ENCODE results near the gene ENDOU. TPM values are rescaled to one million over a fixed set of nuclear protein-coding genes. Genes with fewer than 3 reads are reported as not detected.

ENDOU gene
- total RNA-seq, 1 experiment from 2014 or later, result not detected

DNA sequence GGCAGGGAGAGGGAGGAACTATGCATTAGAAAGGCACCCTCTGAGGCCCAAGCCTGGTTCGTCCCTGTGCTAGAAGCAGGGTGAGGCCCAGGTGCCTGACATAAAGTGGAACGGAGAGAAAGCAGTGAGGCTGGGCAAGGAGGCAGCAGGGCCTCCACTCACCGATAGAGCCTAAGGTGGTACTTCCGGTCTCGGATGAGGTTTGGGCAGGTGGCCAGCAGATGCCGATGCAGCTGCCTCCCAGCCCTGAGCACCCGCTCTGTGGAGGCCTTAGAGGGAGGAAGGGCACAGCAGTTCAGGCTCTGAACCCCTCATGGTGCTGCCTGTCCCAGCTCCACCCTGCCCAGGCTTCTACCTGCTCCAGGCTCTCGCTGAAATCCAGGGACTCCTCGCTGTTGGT, 26.3 kb upstream of the ENDOU start:
- ATAC-seq (no peak), DNase-seq (ENCODE audit: low read depth, low spot score) (no peak)
- intact Hi-C loops (cut with micrococcal nuclease; ENCODE audit: unreplicated experiment) (no loop called here), in situ Hi-C loops (cut with HindIII; ENCODE audit: low pct_unique_long_range_greater_than_20kb, low sequenced_read_pairs) (no loop called here)
- H3K27me3 ChIP-seq (ENCODE audit: control insufficient read depth, insufficient read depth, low read length), result no peaks in the 10 kb centered on the region
- CTCF ChIA-PET, result no interaction called here
- POLR2A ChIA-PET, result interaction anchor here (0.8 kb wide), 1 partner anchor 453 kb away, joined by 3 read pairs; no protein-coding TSS in a partner anchor
- no peaks in the 10 kb centered on the region for H3K36me3 ChIP-seq (ENCODE audit: control insufficient read depth, insufficient read depth, low read length)
- no peak overlapping the region for H3K4me3 ChIP-seq (ENCODE audit: low read depth in 2 of 2, low read length in 2 of 2)
- H3K9me3 ChIP-seq (ENCODE audit: control insufficient read depth, insufficient read depth, low read depth, low read length), result no peaks in the 10 kb centered on the region
- H3K4me1 ChIP-seq (ENCODE audit: control insufficient read depth, insufficient read depth, low read length), result peaks cover 15% of the 10 kb centered on the region
- H3K27ac ChIP-seq (ENCODE audit: low read length), result no peak overlapping the region
- no peak for TF ChIP-seq TCF7L2 (IDR thresholded peaks at IDR 0.05; ENCODE audit: low read depth, low read length)
- no TSS peak for BruUV-seq (replicated peaks)

DNA sequence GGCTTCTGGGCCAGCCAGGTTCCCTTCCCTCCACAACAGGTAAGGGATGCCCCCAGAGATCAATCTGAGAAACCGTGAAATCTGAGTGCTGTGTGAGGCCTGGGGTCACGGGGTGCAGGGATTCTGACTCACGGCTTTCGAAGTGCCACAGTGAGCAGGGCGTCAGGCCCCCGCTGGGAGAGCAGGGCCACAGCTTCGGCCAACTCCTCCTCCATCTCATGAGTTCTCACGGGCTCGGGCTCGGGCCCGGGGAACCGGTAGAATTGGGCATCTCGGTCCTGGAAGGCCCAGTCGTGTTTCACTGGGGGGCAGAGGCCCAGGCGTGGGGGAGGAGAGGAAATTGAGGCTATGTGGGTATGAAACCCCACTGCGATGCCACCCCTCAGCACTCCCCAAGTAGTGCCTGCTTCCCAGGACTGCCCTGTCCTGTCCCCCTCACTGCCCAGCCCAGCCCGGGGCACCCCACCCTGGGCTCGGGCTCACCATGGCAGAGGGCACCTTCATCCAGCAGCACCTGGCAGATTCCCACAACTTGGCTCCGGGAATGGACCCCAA, 25.7 kb upstream of the ENDOU start:
- BruUV-seq (replicated peaks), result no TSS peak
- no peak overlapping the region for H3K4me3 ChIP-seq (ENCODE audit: low read depth in 2 of 2, low read length in 2 of 2)
- ATAC-seq (no peak), DNase-seq (ENCODE audit: low read depth, low spot score) (no peak)
- TF ChIP-seq POLR2AphosphoS5 (IDR thresholded peaks at IDR 0.05; ENCODE audit: low read depth, low read length) (no peak), SIN3A (IDR thresholded peaks at IDR 0.05; ENCODE audit: borderline replicate concordance, insufficient read depth, low read depth, low read length) (no peak), TCF7L2 (IDR thresholded peaks at IDR 0.05; ENCODE audit: low read depth, low read length) (no peak)
- CTCF ChIA-PET, result no interaction called here
- no peaks in the 10 kb centered on the region for H3K27me3 ChIP-seq (ENCODE audit: control insufficient read depth, insufficient read depth, low read length)
- no peaks in the 10 kb centered on the region for H3K36me3 ChIP-seq (ENCODE audit: control insufficient read depth, insufficient read depth, low read length)
- POLR2A ChIA-PET, result interaction anchor here (0.8 kb wide), 1 partner anchor 454 kb away, joined by 3 read pairs; no protein-coding TSS in a partner anchor
- intact Hi-C loops (cut with micrococcal nuclease; ENCODE audit: unreplicated experiment), result no loop called here
- H3K4me1 ChIP-seq (ENCODE audit: control insufficient read depth, insufficient read depth, low read length), result peaks cover 15% of the 10 kb centered on the region
- in situ Hi-C loops (cut with HindIII; ENCODE audit: low pct_unique_long_range_greater_than_20kb, low sequenced_read_pairs), result no loop called here
- no peak overlapping the region for H3K27ac ChIP-seq (ENCODE audit: low read length)
- H3K9me3 ChIP-seq (ENCODE audit: control insufficient read depth, insufficient read depth, low read depth, low read length), result no peaks in the 10 kb centered on the region

DNA sequence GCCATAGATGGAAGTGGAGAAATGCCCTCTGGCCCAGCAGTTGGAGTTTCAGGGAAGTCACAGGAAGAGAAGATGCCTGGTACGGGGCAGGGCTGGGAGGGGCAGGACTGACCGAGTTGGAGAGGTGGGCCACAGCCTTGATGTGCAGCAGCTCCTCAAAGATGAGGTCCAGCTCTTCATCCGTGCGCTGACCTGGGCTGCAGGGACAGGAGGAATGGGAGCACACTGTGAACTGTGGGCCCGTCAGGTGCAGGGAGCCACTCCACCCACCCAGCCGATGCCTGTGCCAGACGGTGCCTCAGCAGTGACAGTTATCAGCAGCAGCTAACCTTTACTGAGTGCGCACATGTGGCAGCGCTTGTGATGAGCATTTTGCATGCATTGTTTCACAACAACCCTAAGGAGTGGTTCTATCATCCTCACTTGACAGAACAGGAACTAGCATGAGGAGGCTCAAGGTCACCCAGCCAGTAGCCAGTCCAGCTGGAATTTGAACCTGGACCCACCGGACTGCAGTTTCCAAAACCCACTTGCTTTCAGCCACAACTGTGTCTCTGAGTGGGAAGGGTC, 25.0 kb upstream of the ENDOU start:
- POLR2A ChIA-PET, result no interaction called here
- Histone ChIP-seq H3K4me3 (ENCODE audit: low read depth in 2 of 2, low read length in 2 of 2) (no peak overlapping the region), H3K9me3 (ENCODE audit: control insufficient read depth, insufficient read depth, low read depth, low read length) (no peaks in the 10 kb centered on the region), H3K27ac (ENCODE audit: low read length) (no peak overlapping the region), H3K27me3 (ENCODE audit: control insufficient read depth, insufficient read depth, low read length) (no peaks in the 10 kb centered on the region), H3K4me1 (ENCODE audit: control insufficient read depth, insufficient read depth, low read length) (peaks cover 13% of the 10 kb centered on the region), H3K36me3 (ENCODE audit: control insufficient read depth, insufficient read depth, low read length) (no peaks in the 10 kb centered on the region)
- DNase-seq (ENCODE audit: low read depth, low spot score), result no peak
- BruUV-seq (replicated peaks), result no TSS peak
- in situ Hi-C loops (cut with HindIII; ENCODE audit: low pct_unique_long_range_greater_than_20kb, low sequenced_read_pairs) (no loop called here), intact Hi-C loops (cut with micrococcal nuclease; ENCODE audit: unreplicated experiment) (no loop called here)
- TF ChIP-seq SIN3A (IDR thresholded peaks at IDR 0.05; ENCODE audit: borderline replicate concordance, insufficient read depth, low read depth, low read length) (no peak), TCF7L2 (IDR thresholded peaks at IDR 0.05; ENCODE audit: low read depth, low read length) (no peak), POLR2AphosphoS5 (IDR thresholded peaks at IDR 0.05; ENCODE audit: low read depth, low read length) (no peak)
- TF ChIP-seq, protein P1, sequence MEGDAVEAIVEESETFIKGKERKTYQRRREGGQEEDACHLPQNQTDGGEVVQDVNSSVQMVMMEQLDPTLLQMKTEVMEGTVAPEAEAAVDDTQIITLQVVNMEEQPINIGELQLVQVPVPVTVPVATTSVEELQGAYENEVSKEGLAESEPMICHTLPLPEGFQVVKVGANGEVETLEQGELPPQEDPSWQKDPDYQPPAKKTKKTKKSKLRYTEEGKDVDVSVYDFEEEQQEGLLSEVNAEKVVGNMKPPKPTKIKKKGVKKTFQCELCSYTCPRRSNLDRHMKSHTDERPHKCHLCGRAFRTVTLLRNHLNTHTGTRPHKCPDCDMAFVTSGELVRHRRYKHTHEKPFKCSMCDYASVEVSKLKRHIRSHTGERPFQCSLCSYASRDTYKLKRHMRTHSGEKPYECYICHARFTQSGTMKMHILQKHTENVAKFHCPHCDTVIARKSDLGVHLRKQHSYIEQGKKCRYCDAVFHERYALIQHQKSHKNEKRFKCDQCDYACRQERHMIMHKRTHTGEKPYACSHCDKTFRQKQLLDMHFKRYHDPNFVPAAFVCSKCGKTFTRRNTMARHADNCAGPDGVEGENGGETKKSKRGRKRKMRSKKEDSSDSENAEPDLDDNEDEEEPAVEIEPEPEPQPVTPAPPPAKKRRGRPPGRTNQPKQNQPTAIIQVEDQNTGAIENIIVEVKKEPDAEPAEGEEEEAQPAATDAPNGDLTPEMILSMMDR (IDR thresholded peaks at IDR 0.05), result no peak
- TF ChIP-seq, protein P2, sequence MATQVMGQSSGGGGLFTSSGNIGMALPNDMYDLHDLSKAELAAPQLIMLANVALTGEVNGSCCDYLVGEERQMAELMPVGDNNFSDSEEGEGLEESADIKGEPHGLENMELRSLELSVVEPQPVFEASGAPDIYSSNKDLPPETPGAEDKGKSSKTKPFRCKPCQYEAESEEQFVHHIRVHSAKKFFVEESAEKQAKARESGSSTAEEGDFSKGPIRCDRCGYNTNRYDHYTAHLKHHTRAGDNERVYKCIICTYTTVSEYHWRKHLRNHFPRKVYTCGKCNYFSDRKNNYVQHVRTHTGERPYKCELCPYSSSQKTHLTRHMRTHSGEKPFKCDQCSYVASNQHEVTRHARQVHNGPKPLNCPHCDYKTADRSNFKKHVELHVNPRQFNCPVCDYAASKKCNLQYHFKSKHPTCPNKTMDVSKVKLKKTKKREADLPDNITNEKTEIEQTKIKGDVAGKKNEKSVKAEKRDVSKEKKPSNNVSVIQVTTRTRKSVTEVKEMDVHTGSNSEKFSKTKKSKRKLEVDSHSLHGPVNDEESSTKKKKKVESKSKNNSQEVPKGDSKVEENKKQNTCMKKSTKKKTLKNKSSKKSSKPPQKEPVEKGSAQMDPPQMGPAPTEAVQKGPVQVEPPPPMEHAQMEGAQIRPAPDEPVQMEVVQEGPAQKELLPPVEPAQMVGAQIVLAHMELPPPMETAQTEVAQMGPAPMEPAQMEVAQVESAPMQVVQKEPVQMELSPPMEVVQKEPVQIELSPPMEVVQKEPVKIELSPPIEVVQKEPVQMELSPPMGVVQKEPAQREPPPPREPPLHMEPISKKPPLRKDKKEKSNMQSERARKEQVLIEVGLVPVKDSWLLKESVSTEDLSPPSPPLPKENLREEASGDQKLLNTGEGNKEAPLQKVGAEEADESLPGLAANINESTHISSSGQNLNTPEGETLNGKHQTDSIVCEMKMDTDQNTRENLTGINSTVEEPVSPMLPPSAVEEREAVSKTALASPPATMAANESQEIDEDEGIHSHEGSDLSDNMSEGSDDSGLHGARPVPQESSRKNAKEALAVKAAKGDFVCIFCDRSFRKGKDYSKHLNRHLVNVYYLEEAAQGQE (IDR thresholded peaks at IDR 0.05; ENCODE audit: insufficient read depth in 1 of 2, low read depth in 2 of 2, low read length in 1 of 2), result no peak
- CTCF ChIA-PET, result no interaction called here
- no peak for ATAC-seq
